HEK293 (cell line): ENCODE measurements around the gene SYDE2.
A peak's percentile ranks its signal among the peaks of the same experiment; 100 is the strongest.

ENCODE experiments used
- CTCF ChIA-PET: fragments of 350-600 bp; formaldehyde crosslinking; extraction: SDS; loops from one replicate; lab custom pipeline; 2021; ENCODE audit warnings: antibody characterized with exemption; lab: Yijun Ruan, JAX
- POLR2A ChIA-PET: fragments of 300-600 bp; formaldehyde crosslinking; extraction: SDS; loops from one replicate; lab custom pipeline; 2020; ENCODE audit warnings: antibody characterized with exemption, inconsistent platforms; lab: Yijun Ruan, JAX
- H3K27ac ChIP-seq: fragments of 200-500 bp; sonication (Bioruptor generic); 2 replicates; pipeline ENCODE4 v1.5.1; 2014; ENCODE audit warnings: low read depth, low read length, control low read depth, inconsistent platforms; ENCODE audit errors: extremely low read depth
- H3K36me3 ChIP-seq, 2 experiments: fragments of 200-500 bp in 1 of 2; sonication (Bioruptor generic) in 1 of 2; 1 replicate in 1 of 2; 2 replicates in 1 of 2; pipeline ENCODE4 v1.5.1; 2014 to 2017; ENCODE audit warnings: inconsistent platforms in 2 of 2, low read length in 2 of 2; ENCODE audit not compliant: control insufficient read depth in 2 of 2, insufficient read depth in 1 of 2
- H3K4me1 ChIP-seq: fragments of 200-500 bp; sonication (Bioruptor generic); 2 replicates; pipeline ENCODE4 v1.5.1; 2014; ENCODE audit warnings: mild to moderate bottlenecking, low read length, inconsistent platforms; ENCODE audit not compliant: control insufficient read depth, insufficient read depth
- H3K4me3 ChIP-seq: 2 replicates; pipeline ENCODE4 v1.5.1; 2011; ENCODE audit warnings: low read depth, mild to moderate bottlenecking, control low read depth, low read length, moderate library complexity
- H3K9me3 ChIP-seq: fragments of 200-500 bp; sonication (Bioruptor generic); 2 replicates; pipeline ENCODE4 v1.5.1; 2014; ENCODE audit warnings: low read depth, low read length, inconsistent platforms; ENCODE audit not compliant: control insufficient read depth, insufficient read depth
- BCL11B ChIP-seq: fragments of 450-650 bp; formaldehyde crosslinking; IDR thresholded peaks from 2 replicates; pipeline ENCODE4 v1.5.1; 2016; ENCODE audit warnings: low read depth, missing biosample characterization, missing genetic modification characterization
- GFI1B ChIP-seq: fragments of 450-650 bp; formaldehyde crosslinking; IDR thresholded peaks from 2 replicates; pipeline ENCODE4 v1.5.1; 2016; ENCODE audit warnings: missing biosample characterization, missing genetic modification characterization
- MEIS1 ChIP-seq: sonication (generic); formaldehyde crosslinking; IDR thresholded peaks from 2 replicates; pipeline ENCODE4 v1.8.1; 2022; ENCODE audit warnings: missing genetic modification reagents, mild to moderate bottlenecking, borderline replicate concordance
- OSR2 ChIP-seq: fragments of 450-650 bp; formaldehyde crosslinking; IDR thresholded peaks from 2 replicates; pipeline ENCODE4 v1.5.1; 2016; ENCODE audit warnings: missing biosample characterization, missing genetic modification characterization
- OVOL3 ChIP-seq: fragments of 450-650 bp; formaldehyde crosslinking; IDR thresholded peaks from 2 replicates; pipeline ENCODE4 v1.5.1; 2016; ENCODE audit warnings: missing biosample characterization, missing genetic modification characterization
- SCRT1 ChIP-seq: fragments of 450-650 bp; formaldehyde crosslinking; IDR thresholded peaks from 2 replicates; pipeline ENCODE4 v1.5.1; 2016; ENCODE audit warnings: missing biosample characterization, missing genetic modification characterization, borderline replicate concordance
- TCF7L2 ChIP-seq: IDR thresholded peaks from 2 replicates; pipeline ENCODE4 v1.6.1; 2011; ENCODE audit warnings: low read depth, mild to moderate bottlenecking, inconsistent platforms, low read length, moderate library complexity, borderline replicate concordance
- TRIM28 ChIP-seq: IDR thresholded peaks from 2 replicates; pipeline ENCODE4 v1.6.1; 2011; ENCODE audit warnings: low read length, control low read depth, borderline replicate concordance
- WT1 ChIP-seq: fragments of 450-650 bp; formaldehyde crosslinking; IDR thresholded peaks from 2 replicates; pipeline ENCODE4 v1.5.1; 2016; ENCODE audit warnings: missing biosample characterization, missing genetic modification characterization
- ZBTB48 ChIP-seq: fragments of 450-650 bp; formaldehyde crosslinking; IDR thresholded peaks from 2 replicates; pipeline ENCODE4 v1.5.1; 2016; ENCODE audit warnings: missing biosample characterization, missing genetic modification characterization
- ZNF10 ChIP-seq: fragments of 450-650 bp; formaldehyde crosslinking; IDR thresholded peaks from 2 replicates; pipeline ENCODE4 v1.5.1; 2017; ENCODE audit warnings: missing biosample characterization, missing genetic modification characterization
- ZNF2 ChIP-seq: fragments of 450-650 bp; formaldehyde crosslinking; IDR thresholded peaks from 2 replicates; pipeline ENCODE4 v1.5.1; 2016; ENCODE audit warnings: missing biosample characterization, missing genetic modification characterization
- ZNF335 ChIP-seq: fragments of 450-650 bp; formaldehyde crosslinking; conservative IDR thresholded peaks from 2 replicates; pipeline ENCODE4 v1.5.1; 2016; ENCODE audit warnings: missing biosample characterization, missing genetic modification characterization
- ZNF366 ChIP-seq: fragments of 450-650 bp; formaldehyde crosslinking; conservative IDR thresholded peaks from 2 replicates; pipeline ENCODE4 v1.5.1; 2016; ENCODE audit warnings: missing biosample characterization, missing genetic modification characterization
- ZNF561 ChIP-seq: fragments of 450-650 bp; IDR thresholded peaks from 2 replicates; pipeline ENCODE4 v1.5.1; 2018; ENCODE audit warnings: missing biosample characterization, missing genetic modification characterization, borderline replicate concordance
- ZNF600 ChIP-seq: fragments of 450-650 bp; formaldehyde crosslinking; IDR thresholded peaks from 2 replicates; pipeline ENCODE4 v1.5.1; 2016; ENCODE audit warnings: missing biosample characterization, missing genetic modification characterization
- ZNF629 ChIP-seq: fragments of 450-650 bp; formaldehyde crosslinking; IDR thresholded peaks from 2 replicates; pipeline ENCODE4 v1.5.1; 2017; ENCODE audit warnings: missing biosample characterization, missing genetic modification characterization
- ZNF843 ChIP-seq: fragments of 450-650 bp; formaldehyde crosslinking; IDR thresholded peaks from 2 replicates; pipeline ENCODE4 v1.5.1; 2016; ENCODE audit warnings: missing biosample characterization, missing genetic modification characterization
- ZSCAN16 ChIP-seq: fragments of 450-650 bp; formaldehyde crosslinking; IDR thresholded peaks from 2 replicates; pipeline ENCODE4 v1.5.1; 2016; ENCODE audit warnings: missing biosample characterization, missing genetic modification characterization
- ZXDB ChIP-seq: fragments of 450-650 bp; formaldehyde crosslinking; IDR thresholded peaks from 2 replicates; pipeline ENCODE4 v1.5.1; 2016; ENCODE audit warnings: missing biosample characterization, missing genetic modification characterization
- TF ChIP-seq, protein P1 (sequence below): fragments of 450-650 bp; formaldehyde crosslinking; conservative IDR thresholded peaks from 2 replicates; pipeline ENCODE4 v1.5.1; 2016; ENCODE audit warnings: low read depth, missing biosample characterization, missing genetic modification characterization
- TF ChIP-seq, protein P2 (sequence below): fragments of 450-650 bp; formaldehyde crosslinking; IDR thresholded peaks from 2 replicates; pipeline ENCODE4 v1.5.1; 2016; ENCODE audit warnings: missing biosample characterization, missing genetic modification characterization, borderline replicate concordance
- TF ChIP-seq, protein P3 (sequence below): fragments of 450-650 bp; IDR thresholded peaks from 2 replicates; pipeline ENCODE4 v1.5.1; 2018; ENCODE audit warnings: missing biosample characterization, mild to moderate bottlenecking, missing genetic modification characterization
- TF ChIP-seq, protein P4 (sequence below): fragments of 450-650 bp; formaldehyde crosslinking; IDR thresholded peaks from 2 replicates; pipeline ENCODE4 v1.5.1; 2016; ENCODE audit warnings: missing biosample characterization, missing genetic modification characterization

The SYDE2 gene

DNA sequence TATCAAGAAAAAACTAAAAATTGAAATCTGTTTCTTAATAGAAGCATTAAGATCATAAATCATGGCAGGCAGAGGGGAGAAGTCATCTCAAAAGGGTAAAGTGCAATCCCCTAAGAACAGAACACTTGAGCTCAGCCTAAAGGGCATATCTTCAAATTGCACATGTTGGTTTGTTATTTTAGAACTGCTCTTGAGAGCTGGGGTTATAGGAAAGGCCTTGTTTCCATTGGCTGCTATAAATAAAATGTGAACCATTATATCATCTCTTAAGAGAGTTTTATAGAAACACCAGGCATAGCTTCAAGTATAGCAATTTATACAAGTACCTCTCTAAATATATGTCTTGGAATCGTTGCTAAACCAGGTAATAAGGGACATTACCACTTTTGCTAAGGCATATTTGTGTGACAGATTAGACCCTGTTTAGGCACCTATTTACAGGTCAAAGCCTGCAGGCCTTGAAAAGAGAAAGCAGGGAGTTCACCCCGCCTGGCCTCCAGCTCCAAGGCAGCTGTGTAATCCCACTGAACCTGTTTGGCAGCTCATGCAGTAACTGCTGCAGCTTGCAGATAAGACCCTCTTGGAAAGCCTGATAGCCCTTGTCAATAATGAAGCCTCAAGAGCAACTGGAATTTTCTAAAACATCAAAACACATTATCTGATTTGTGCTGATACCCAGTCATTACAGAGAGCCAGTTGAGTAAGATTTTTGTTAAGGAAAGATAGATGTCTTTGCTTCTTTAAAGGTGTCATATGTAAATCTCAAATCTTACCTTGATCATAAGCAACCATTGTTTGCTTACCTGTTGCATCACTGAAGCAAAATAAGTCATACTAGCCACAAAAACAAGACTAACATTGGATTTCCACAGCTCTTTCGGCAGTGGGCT, 24.2 kb upstream of the SYDE2 start:
- Histone ChIP-seq H3K36me3 (no peaks in the 10 kb centered on the region), H3K4me1 (peaks cover 14% of the 10 kb centered on the region), H3K4me3 (no peak overlapping the region), H3K27ac (peak overlapping the region; percentile 67), H3K9me3 (no peaks in the 10 kb centered on the region)
- ChIA-PET POLR2A (interaction anchor here (0.8 to 2.4 kb wide), 6 partner anchors 15 to 356 kb away, joined by 3 to 19 read pairs (median 3); partner anchors contain the start of genes BCL10, C1orf52 and SYDE2), CTCF (interaction anchor here (0.5 to 1.7 kb wide), 8 partner anchors 9 to 1907 kb away, joined by 3 to 8 read pairs (median 3); no protein-coding TSS in a partner anchor)
- TF ChIP-seq, protein P1, sequence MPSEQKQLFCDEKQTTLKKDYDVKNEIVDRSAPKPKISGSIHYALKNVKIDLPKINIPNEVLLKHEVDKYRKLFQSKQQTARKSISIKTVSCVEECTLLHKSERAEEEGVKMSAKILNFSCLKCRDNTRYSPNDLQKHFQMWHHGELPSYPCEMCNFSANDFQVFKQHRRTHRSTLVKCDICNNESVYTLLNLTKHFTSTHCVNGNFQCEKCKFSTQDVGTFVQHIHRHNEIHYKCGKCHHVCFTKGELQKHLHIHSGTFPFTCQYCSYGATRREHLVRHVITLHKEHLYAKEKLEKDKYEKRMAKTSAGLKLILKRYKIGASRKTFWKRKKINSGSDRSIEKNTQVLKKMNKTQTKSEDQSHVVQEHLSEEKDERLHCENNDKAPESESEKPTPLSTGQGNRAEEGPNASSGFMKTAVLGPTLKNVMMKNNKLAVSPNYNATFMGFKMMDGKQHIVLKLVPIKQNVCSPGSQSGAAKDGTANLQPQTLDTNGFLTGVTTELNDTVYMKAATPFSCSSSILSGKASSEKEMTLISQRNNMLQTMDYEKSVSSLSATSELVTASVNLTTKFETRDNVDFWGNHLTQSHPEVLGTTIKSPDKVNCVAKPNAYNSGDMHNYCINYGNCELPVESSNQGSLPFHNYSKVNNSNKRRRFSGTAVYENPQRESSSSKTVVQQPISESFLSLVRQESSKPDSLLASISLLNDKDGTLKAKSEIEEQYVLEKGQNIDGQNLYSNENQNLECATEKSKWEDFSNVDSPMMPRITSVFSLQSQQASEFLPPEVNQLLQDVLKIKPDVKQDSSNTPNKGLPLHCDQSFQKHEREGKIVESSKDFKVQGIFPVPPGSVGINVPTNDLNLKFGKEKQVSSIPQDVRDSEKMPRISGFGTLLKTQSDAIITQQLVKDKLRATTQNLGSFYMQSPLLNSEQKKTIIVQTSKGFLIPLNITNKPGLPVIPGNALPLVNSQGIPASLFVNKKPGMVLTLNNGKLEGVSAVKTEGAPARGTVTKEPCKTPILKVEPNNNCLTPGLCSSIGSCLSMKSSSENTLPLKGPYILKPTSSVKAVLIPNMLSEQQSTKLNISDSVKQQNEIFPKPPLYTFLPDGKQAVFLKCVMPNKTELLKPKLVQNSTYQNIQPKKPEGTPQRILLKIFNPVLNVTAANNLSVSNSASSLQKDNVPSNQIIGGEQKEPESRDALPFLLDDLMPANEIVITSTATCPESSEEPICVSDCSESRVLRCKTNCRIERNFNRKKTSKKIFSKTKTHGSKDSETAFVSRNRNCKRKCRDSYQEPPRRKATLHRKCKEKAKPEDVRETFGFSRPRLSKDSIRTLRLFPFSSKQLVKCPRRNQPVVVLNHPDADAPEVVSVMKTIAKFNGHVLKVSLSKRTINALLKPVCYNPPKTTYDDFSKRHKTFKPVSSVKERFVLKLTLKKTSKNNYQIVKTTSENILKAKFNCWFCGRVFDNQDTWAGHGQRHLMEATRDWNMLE (tag by site-specific recombination), result 0 out of 2 replicates have a peak, but pooled peaks have one; percentile 5
- 0 out of 2 replicates have a peak, but pooled peaks have one; percentile 21 for TF ChIP-seq ZNF629 (tag by site-specific recombination)
- 0 out of 2 replicates have a peak, but pooled peaks have one; percentile 29 for TF ChIP-seq BCL11B (tag by site-specific recombination)
- TF ChIP-seq SCRT1, result peak; percentile 58; the same call in 1 of the 2 replicates
- TF ChIP-seq ZBTB48 (tag by site-specific recombination), result peak; percentile 52
- peak; percentile 61 for TF ChIP-seq OVOL3 (tag by site-specific recombination)
- peak; percentile 47 for TF ChIP-seq ZNF335 (tag by site-specific recombination)
- TF ChIP-seq WT1 (tag by site-specific recombination), result peak; percentile 76
- TF ChIP-seq ZXDB (tag by site-specific recombination), result peak; percentile 61; the same call in 1 of the 2 replicates
- TF ChIP-seq, protein P2, sequence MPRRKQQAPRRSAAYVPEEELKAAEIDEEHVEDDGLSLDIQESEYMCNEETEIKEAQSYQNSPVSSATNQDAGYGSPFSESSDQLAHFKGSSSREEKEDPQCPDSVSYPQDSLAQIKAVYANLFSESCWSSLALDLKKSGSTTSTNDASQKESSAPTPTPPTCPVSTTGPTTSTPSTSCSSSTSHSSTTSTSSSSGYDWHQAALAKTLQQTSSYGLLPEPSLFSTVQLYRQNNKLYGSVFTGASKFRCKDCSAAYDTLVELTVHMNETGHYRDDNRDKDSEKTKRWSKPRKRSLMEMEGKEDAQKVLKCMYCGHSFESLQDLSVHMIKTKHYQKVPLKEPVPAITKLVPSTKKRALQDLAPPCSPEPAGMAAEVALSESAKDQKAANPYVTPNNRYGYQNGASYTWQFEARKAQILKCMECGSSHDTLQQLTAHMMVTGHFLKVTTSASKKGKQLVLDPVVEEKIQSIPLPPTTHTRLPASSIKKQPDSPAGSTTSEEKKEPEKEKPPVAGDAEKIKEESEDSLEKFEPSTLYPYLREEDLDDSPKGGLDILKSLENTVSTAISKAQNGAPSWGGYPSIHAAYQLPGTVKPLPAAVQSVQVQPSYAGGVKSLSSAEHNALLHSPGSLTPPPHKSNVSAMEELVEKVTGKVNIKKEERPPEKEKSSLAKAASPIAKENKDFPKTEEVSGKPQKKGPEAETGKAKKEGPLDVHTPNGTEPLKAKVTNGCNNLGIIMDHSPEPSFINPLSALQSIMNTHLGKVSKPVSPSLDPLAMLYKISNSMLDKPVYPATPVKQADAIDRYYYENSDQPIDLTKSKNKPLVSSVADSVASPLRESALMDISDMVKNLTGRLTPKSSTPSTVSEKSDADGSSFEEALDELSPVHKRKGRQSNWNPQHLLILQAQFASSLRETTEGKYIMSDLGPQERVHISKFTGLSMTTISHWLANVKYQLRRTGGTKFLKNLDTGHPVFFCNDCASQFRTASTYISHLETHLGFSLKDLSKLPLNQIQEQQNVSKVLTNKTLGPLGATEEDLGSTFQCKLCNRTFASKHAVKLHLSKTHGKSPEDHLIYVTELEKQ (tag by site-specific recombination), result 0 out of 2 replicates have a peak, but pooled peaks have one; percentile 8
- peak; percentile 97 for TF ChIP-seq TRIM28
- no peak for TF ChIP-seq MEIS1 (CRISPR knock-in tag)
- TF ChIP-seq ZNF366 (tag by site-specific recombination), result peak; percentile 54; the same call in 1 of the 2 replicates
- TF ChIP-seq, protein P3, sequence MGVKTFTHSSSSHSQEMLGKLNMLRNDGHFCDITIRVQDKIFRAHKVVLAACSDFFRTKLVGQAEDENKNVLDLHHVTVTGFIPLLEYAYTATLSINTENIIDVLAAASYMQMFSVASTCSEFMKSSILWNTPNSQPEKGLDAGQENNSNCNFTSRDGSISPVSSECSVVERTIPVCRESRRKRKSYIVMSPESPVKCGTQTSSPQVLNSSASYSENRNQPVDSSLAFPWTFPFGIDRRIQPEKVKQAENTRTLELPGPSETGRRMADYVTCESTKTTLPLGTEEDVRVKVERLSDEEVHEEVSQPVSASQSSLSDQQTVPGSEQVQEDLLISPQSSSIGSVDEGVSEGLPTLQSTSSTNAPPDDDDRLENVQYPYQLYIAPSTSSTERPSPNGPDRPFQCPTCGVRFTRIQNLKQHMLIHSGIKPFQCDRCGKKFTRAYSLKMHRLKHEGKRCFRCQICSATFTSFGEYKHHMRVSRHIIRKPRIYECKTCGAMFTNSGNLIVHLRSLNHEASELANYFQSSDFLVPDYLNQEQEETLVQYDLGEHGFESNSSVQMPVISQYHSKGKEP, result peak; percentile 95
- no peak for TF ChIP-seq ZNF2
- TF ChIP-seq GFI1B, result no peak
- TF ChIP-seq ZNF561 (tag by site-specific recombination), result peak; percentile 65; the same call in 1 of the 2 replicates
- TF ChIP-seq ZSCAN16 (tag by site-specific recombination), result 0 out of 2 replicates have a peak, but pooled peaks have one; percentile 37
- peak; percentile 72 for TF ChIP-seq ZNF600 (tag by site-specific recombination)
- TF ChIP-seq OSR2 (tag by site-specific recombination), result no peak; the same call in 1 of the 2 replicates
- peak; percentile 85 for TF ChIP-seq ZNF843 (tag by site-specific recombination)
- TF ChIP-seq, protein P4, sequence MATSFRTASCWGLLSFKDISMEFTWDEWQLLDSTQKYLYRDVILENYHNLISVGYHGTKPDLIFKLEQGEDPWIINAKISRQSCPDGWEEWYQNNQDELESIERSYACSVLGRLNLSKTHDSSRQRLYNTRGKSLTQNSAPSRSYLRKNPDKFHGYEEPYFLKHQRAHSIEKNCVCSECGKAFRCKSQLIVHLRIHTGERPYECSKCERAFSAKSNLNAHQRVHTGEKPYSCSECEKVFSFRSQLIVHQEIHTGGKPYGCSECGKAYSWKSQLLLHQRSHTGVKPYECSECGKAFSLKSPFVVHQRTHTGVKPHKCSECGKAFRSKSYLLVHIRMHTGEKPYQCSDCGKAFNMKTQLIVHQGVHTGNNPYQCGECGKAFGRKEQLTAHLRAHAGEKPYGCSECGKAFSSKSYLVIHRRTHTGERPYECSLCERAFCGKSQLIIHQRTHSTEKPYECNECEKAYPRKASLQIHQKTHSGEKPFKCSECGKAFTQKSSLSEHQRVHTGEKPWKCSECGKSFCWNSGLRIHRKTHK (tag by site-specific recombination), result no peak
- TF ChIP-seq ZNF10 (tag by site-specific recombination), result no peak
- peak; percentile 60; the same call in 1 of the 2 replicates for TF ChIP-seq TCF7L2
